ENCODE measurements around the gene SETD3.

The SETD3 gene

GRCh38 chr14:99479906-99480869, at the start of gene SETD3:
Gene SETD3, minus strand, starts transcription at chr14:99480859. Its CDS starts 15,054 bp downstream, at chr14:99465805.
- H3K4me3 ChIP-seq (ENCODE audit: low read depth, low read length), result peak within 1 kb of the TSS; percentile 91
- CTCF ChIA-PET, result interaction anchor here (2.1 kb wide), 1 partner anchor 9 kb away, joined by 9 read pairs; no protein-coding TSS in a partner anchor
- no peak for TF ChIP-seq CTCF (IDR thresholded peaks at IDR 0.05; ENCODE audit: insufficient read depth, low read length, missing control alignments)
- POLR2A ChIA-PET, result interaction anchor here (0.7 to 1.0 kb wide), 4 partner anchors 11 to 203 kb away, joined by 3 read pairs; no protein-coding TSS in a partner anchor
- DNase-seq (ENCODE audit: low read depth, low spot score), result peak; percentile 14

GRCh38 chr14:99529899-99530298, 49.2 kb upstream of the SETD3 start:
- H3K4me3 ChIP-seq (ENCODE audit: low read depth, low read length), result no peak overlapping the region
- CTCF ChIA-PET, result no interaction called here
- DNase-seq (ENCODE audit: low read depth, low spot score), result no peak
- POLR2A ChIA-PET, result no interaction called here
- TF ChIP-seq CTCF (IDR thresholded peaks at IDR 0.05; ENCODE audit: insufficient read depth, low read length, missing control alignments), result no peak

DNA sequence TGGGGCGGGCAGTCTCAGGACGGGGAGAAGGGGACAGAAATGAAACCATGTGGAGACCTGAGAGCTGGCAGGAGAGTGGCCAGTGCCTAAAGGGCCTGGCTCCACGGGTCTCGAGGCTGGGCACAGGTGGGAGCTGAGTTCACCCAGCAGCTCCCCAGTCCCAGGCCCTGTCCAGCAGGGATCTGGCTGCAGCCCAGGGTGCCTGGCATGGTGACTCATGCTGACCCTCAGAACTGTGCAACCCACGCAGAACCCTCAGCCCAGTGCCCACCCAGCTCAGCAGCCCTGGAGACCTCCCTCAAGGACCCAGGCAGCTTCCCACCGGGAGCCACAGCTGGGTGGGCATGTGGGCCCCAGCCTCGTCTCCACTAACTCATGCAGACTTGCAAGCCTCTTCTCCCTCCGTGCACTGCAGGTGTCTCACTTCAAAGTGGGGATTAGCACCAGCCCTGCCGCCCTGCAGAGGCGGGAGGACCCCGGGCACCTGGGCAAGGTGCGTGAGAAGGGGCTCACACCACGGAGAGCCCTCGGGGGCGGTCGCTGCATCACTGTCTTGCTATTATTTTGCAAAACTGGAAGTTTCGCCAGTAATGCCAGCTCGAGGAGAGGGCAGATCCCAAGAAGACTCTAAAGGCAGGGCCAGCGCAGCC, 46.9 kb upstream of the SETD3 start:
- no peak overlapping the region for H3K4me3 ChIP-seq (ENCODE audit: low read depth, low read length)
- no peak for TF ChIP-seq CTCF (IDR thresholded peaks at IDR 0.05; ENCODE audit: insufficient read depth, low read length, missing control alignments)
- DNase-seq (ENCODE audit: low read depth, low spot score), result no peak
- ChIA-PET POLR2A (interaction anchor here (1.1 kb wide), 1 partner anchor 47 kb away, joined by 3 read pairs; no protein-coding TSS in a partner anchor), CTCF (interaction anchor here (0.8 to 9.2 kb wide), 5 partner anchors 8 to 99 kb away, joined by 3 to 174 read pairs (median 3); no protein-coding TSS in a partner anchor)

- TF ChIP-seq CTCF (IDR thresholded peaks at IDR 0.05; ENCODE audit: insufficient read depth, low read length, missing control alignments), result no peak
- H3K4me3 ChIP-seq (ENCODE audit: low read depth, low read length), result no peak overlapping the region
- no peak for DNase-seq (ENCODE audit: low read depth, low spot score)
- ChIA-PET CTCF (interaction anchor here (0.8 to 9.2 kb wide), 5 partner anchors 8 to 99 kb away, joined by 3 to 174 read pairs (median 3); no protein-coding TSS in a partner anchor), POLR2A (no interaction called here)
Measured at GRCh38 chr14:99527026-99527425, 46.4 kb upstream of the SETD3 start.

DNA sequence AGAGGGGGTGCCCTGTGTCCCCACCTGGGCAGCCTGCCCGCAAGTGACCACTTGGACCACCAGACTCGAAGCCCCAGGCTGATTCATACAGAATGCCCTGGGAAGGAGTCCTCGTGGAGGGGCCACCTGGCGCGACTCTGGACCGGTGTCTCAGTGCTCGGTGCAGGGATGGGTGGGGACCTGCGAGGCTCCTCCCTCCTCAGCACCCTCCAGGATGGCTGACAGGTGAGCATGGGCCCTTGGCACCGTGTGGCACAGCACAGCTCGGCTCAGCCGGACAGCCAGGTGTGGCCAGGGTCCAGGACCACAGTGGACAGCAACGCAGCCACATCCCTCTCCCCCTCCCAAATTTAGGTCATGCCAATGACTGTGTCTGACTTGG, 45.0 kb upstream of the SETD3 start:
- CTCF ChIA-PET, result interaction anchor here (0.8 to 9.2 kb wide), 10 partner anchors 8 to 113 kb away, joined by 3 to 174 read pairs (median 4); no protein-coding TSS in a partner anchor
- no peak for TF ChIP-seq CTCF (IDR thresholded peaks at IDR 0.05; ENCODE audit: insufficient read depth, low read length, missing control alignments)
- no peak for DNase-seq (ENCODE audit: low read depth, low spot score)
- no peak overlapping the region for H3K4me3 ChIP-seq (ENCODE audit: low read depth, low read length)
- POLR2A ChIA-PET, result no interaction called here
